T-cell (primary cell): ENCODE data around the gene GRIN3B. TPM values are rescaled to one million over a fixed set of nuclear protein-coding genes. Genes with fewer than 3 reads are reported as not detected.

Experiments
- ATAC-seq, 4 experiments: fragments of 200-7000 bp in 3 of 4; fragments of 150-1000 bp in 1 of 4; cut with Tn5 transposase; replicated peaks in 1 of 4; 1 replicate in 3 of 4; 2 replicates in 1 of 4; pipeline ENCODE4 v1.10.0; 2021; ENCODE audit warnings: moderate library complexity in 3 of 4, mild to moderate bottlenecking in 2 of 4, moderate number of reproducible peaks in 1 of 4
- CTCF ChIA-PET, 2 donors: fragments of 300-600 bp; sonication (Branson Sonifier 250); formaldehyde crosslinking; loops; one replicate each; lab custom pipeline; 2022; ENCODE audit warnings: antibody characterized with exemption in 2 of 2; lab: Charles Lee
- POLR2A ChIA-PET, 2 donors: fragments of 300-600 bp; sonication (Branson Sonifier 250); formaldehyde crosslinking; loops; one replicate each; lab custom pipeline; 2022; ENCODE audit warnings: antibody characterized with exemption in 2 of 2; lab: Charles Lee
- DNase-seq, 35 experiments: peaks; one replicate each; pipeline versions ENCODE4 v3.0.0 to v3.0.0-alpha.2; 2013 to 2023
- H3K27ac ChIP-seq: one replicate; pipeline ENCODE4 v1.5.1; 2013; ENCODE audit warnings: low read length
- H3K27me3 ChIP-seq, 2 experiments: replicated peaks in 1 of 2; 1 replicate in 1 of 2; 2 replicates in 1 of 2; pipeline versions ENCODE4 v1.6.1 to v1.7.0; 2013; ENCODE audit warnings: low read length in 1 of 2, mixed read lengths in 1 of 2; ENCODE audit not compliant: control insufficient read depth in 2 of 2, insufficient read depth in 2 of 2; ENCODE audit errors: extremely low read depth in 1 of 2
- H3K36me3 ChIP-seq, 2 donors: 1 replicate in 1 of 2; 2 replicates in 1 of 2; pipeline versions ENCODE4 v1.6.1 to v1.7.0; 2013; ENCODE audit warnings: low read length in 1 of 2; ENCODE audit not compliant: control insufficient read depth in 2 of 2, insufficient read depth in 1 of 2; ENCODE audit errors: extremely low read depth in 1 of 2
- H3K4me1 ChIP-seq, 2 experiments: 1 replicate in 1 of 2; 2 replicates in 1 of 2; pipeline versions ENCODE4 v1.6.1 to v1.7.0; 2013; ENCODE audit warnings: low read length in 2 of 2, mixed read lengths in 1 of 2; ENCODE audit not compliant: insufficient read depth in 2 of 2, control insufficient read depth in 1 of 2; ENCODE audit errors: extremely low read depth in 1 of 2
- H3K4me3 ChIP-seq, 2 donors: 1 replicate in 1 of 2; 2 replicates in 1 of 2; pipeline versions ENCODE4 v1.5.1 to v1.7.0; 2013; ENCODE audit warnings: mild to moderate bottlenecking in 2 of 2, low read length in 1 of 2, moderate library complexity in 1 of 2; ENCODE audit not compliant: control insufficient read depth in 1 of 2; ENCODE audit errors: extremely low read depth in 1 of 2
- H3K9me3 ChIP-seq: 2 replicates; pipeline ENCODE4 v1.7.0; 2013
- H3K27ac Mint-ChIP-seq, 2 donors: one replicate each; pipeline ENCODE4 v1.8.0; 2020 to 2021; ENCODE audit warnings: mild to moderate bottlenecking in 2 of 2, mixed read lengths in 2 of 2
- H3K27me3 Mint-ChIP-seq, 2 donors: one replicate each; pipeline ENCODE4 v1.8.0; 2021 to 2022; ENCODE audit warnings: mixed read lengths in 2 of 2
- H3K36me3 Mint-ChIP-seq: one replicate; pipeline ENCODE4 v1.8.0; 2021; ENCODE audit warnings: mixed read lengths
- H3K4me1 Mint-ChIP-seq, 3 donors: one replicate each; pipeline ENCODE4 v1.8.0; 2020 to 2022; ENCODE audit warnings: mixed read lengths in 3 of 3, mild to moderate bottlenecking in 1 of 3
- H3K4me3 Mint-ChIP-seq, 3 donors: one replicate each; pipeline ENCODE4 v1.8.0; 2020 to 2022; ENCODE audit warnings: mild to moderate bottlenecking in 3 of 3, mixed read lengths in 3 of 3, moderate library complexity in 3 of 3
- H3K9me3 Mint-ChIP-seq, 3 donors: one replicate each; pipeline ENCODE4 v1.8.0; 2020 to 2022; ENCODE audit warnings: mixed read lengths in 3 of 3
- WGBS: methylation state at CpG from one replicate; pipeline ENCODE4 v1.1.5; 2013; ENCODE audit warnings: missing lambda C conversion rate; ENCODE audit not compliant: insufficient coverage; 5-methylcytosine and 5-hydroxymethylcytosine counted together
- total RNA-seq, 35 experiments: library from RNA in 6 of 35; stranded (reverse) in 6 of 35; fragments of 120-200 nt in 1 of 35; gene quantifications; one replicate each; pipeline versions ENCODE4 v1.2.1 to v1.2.4 and lab custom pipeline; 2013 to 2026

Gene GRIN3B
- total RNA-seq, 5 donors from 2014 or later (not counting 1 experiment from before 2014, with no cell fraction given) = 0.07 to 0.44 (median 0.09) TPM; not detected in 2

- POLR2A ChIA-PET = no interaction called here
- no peak overlapping the region for H3K4me3 Mint-ChIP-seq
- Histone ChIP-seq H3K9me3 (no peaks in the 10 kb centered on the region), H3K4me3 (no peak overlapping the region), H3K36me3 (peaks cover 14 to 23% of the 10 kb centered on the region in 2 donors), H3K27ac (no peak overlapping the region), H3K27me3 (peaks cover 0 to 6% of the 10 kb centered on the region in 2 experiments), H3K4me1 (no peaks in the 10 kb centered on the region)
- no peak overlapping the region for H3K27ac Mint-ChIP-seq
- DNase-seq = no peak
- H3K9me3 Mint-ChIP-seq = no peaks in the 10 kb centered on the region
- ATAC-seq = no peak
- H3K4me1 Mint-ChIP-seq = no peaks in the 10 kb centered on the region
- H3K27me3 Mint-ChIP-seq = no peaks in the 10 kb centered on the region
- CTCF ChIA-PET = no interaction called here
- WGBS = 93% methylated on average over 27 of the region's 45 CpGs
- H3K36me3 Mint-ChIP-seq = no peaks in the 10 kb centered on the region
Measured at GRCh38 chr19:1008268-1009040, 8.2 kb downstream of the GRIN3B start.

GRCh38 chr19:1009041-1009980 lies 9.1 kb downstream of the GRIN3B start:
- no peak overlapping the region for H3K27ac ChIP-seq
- Mint-ChIP-seq H3K27me3 (no peaks in the 10 kb centered on the region), H3K27ac (no peak overlapping the region), H3K4me3 (no peak overlapping the region), H3K36me3 (no peaks in the 10 kb centered on the region), H3K9me3 (no peaks in the 10 kb centered on the region), H3K4me1 (peaks cover 0 to 2% (median 2%) of the 10 kb centered on the region in 3 donors)
- H3K4me3 ChIP-seq = no peak overlapping the region
- CTCF ChIA-PET = no interaction called here
- H3K36me3 ChIP-seq = peaks cover 19 to 31% of the 10 kb centered on the region in 2 donors
- H3K4me1 ChIP-seq = peaks cover 0 to 5% of the 10 kb centered on the region in 2 experiments
- no peak for DNase-seq
- peak in 1 of 4 experiments; percentile 3 for ATAC-seq
- 92% methylated on average over 72 of the region's 92 CpGs for WGBS
- POLR2A ChIA-PET = no interaction called here
- H3K27me3 ChIP-seq = no peaks in the 10 kb centered on the region
- H3K9me3 ChIP-seq = no peaks in the 10 kb centered on the region

- H3K27ac Mint-ChIP-seq = no peak overlapping the region
- CTCF ChIA-PET = no interaction called here
Measured at GRCh38 chr19:1009981-1010538, 9.8 kb downstream of the GRIN3B start.

GRCh38 chr19:1010586-1011510 lies 10.6 kb downstream of the GRIN3B start:
- Histone ChIP-seq H3K36me3 (peaks cover 19 to 33% of the 10 kb centered on the region in 2 donors), H3K9me3 (no peaks in the 10 kb centered on the region), H3K27ac (no peak overlapping the region), H3K27me3 (no peaks in the 10 kb centered on the region), H3K4me3 (no peak overlapping the region), H3K4me1 (peaks cover 0 to 20% of the 10 kb centered on the region in 2 experiments)
- Mint-ChIP-seq H3K4me1 (peaks cover 0 to 7% (median 6%) of the 10 kb centered on the region in 3 donors), H3K36me3 (no peaks in the 10 kb centered on the region), H3K27ac (no peak overlapping the region), H3K4me3 (no peak overlapping the region), H3K27me3 (no peaks in the 10 kb centered on the region), H3K9me3 (no peaks in the 10 kb centered on the region)
- POLR2A ChIA-PET = no interaction called here
- WGBS = 95% methylated on average over 39 of the region's 56 CpGs
- ATAC-seq (no peak), DNase-seq (no peak)
- CTCF ChIA-PET = no interaction called here

More at GRCh38 chr19:1009981-1010538, 9.8 kb downstream of the GRIN3B start:
- Mint-ChIP-seq H3K9me3 (no peaks in the 10 kb centered on the region), H3K4me1 (peaks cover 0 to 2% (median 2%) of the 10 kb centered on the region in 3 donors), H3K27me3 (no peaks in the 10 kb centered on the region), H3K36me3 (no peaks in the 10 kb centered on the region), H3K4me3 (no peak overlapping the region)
- no peaks in the 10 kb centered on the region for H3K9me3 ChIP-seq
- WGBS = 96% methylated on average over 24 of the region's 29 CpGs
- DNase-seq (no peak), ATAC-seq (no peak)
- H3K27me3 ChIP-seq = no peaks in the 10 kb centered on the region
- H3K4me3 ChIP-seq = no peak overlapping the region
- peaks cover 0 to 12% of the 10 kb centered on the region in 2 experiments for H3K4me1 ChIP-seq
- peaks cover 19 to 31% of the 10 kb centered on the region in 2 donors for H3K36me3 ChIP-seq
- POLR2A ChIA-PET = no interaction called here
- H3K27ac ChIP-seq = no peak overlapping the region

GRCh38 chr19:1011831-1012333 lies 11.7 kb downstream of the GRIN3B start:
- H3K9me3 ChIP-seq = no peaks in the 10 kb centered on the region
- Mint-ChIP-seq H3K27ac (no peak overlapping the region), H3K4me3 (no peak overlapping the region), H3K9me3 (no peaks in the 10 kb centered on the region), H3K36me3 (no peaks in the 10 kb centered on the region), H3K4me1 (peaks cover 2 to 15% (median 15%) of the 10 kb centered on the region in 3 donors), H3K27me3 (no peaks in the 10 kb centered on the region)
- H3K36me3 ChIP-seq = peaks cover 19 to 40% of the 10 kb centered on the region in 2 donors
- ATAC-seq (no peak), DNase-seq (no peak)
- CTCF ChIA-PET = no interaction called here
- no peak overlapping the region for H3K4me3 ChIP-seq
- H3K27me3 ChIP-seq = no peaks in the 10 kb centered on the region
- H3K4me1 ChIP-seq = peaks cover 0 to 30% of the 10 kb centered on the region in 2 experiments
- whole genome bisulfite sequencing = 98% methylated on average over 36 of the region's 36 CpGs
- H3K27ac ChIP-seq = no peak overlapping the region
- POLR2A ChIA-PET = no interaction called here
